Neural progenitor cell (in vitro differentiated cells): ENCODE data around the gene SPR.

Experiments used
- CTCF ChIP-seq: fragments of 200-600 bp; sonication (generic); IDR thresholded peaks from 2 replicates; pipeline ENCODE4 v1.5.1; 2017; ENCODE audit warnings: antibody characterized with exemption, mild to moderate bottlenecking
- EZH2 ChIP-seq: fragments of 200-600 bp; sonication (generic); IDR thresholded peaks from 2 replicates; pipeline ENCODE4 v1.6.1; 2017; ENCODE audit warnings: antibody characterized with exemption, mild to moderate bottlenecking, moderate library complexity
- EZH2phosphoT487 ChIP-seq: fragments of 200-600 bp; sonication (generic); IDR thresholded peaks from 2 replicates; pipeline ENCODE4 v1.6.1; 2017; ENCODE audit warnings: antibody characterized with exemption

- TF ChIP-seq CTCF (no peak), EZH2 (no peak), EZH2phosphoT487 (no peak)
These were observed 40.8 kb upstream of the SPR start for GRCh38 chr2:72846171-72847095.
